CD4-positive, CD25-positive, alpha-beta regulatory T cell (primary cell): Measurements from ENCODE around the gene PSMA8. TPM values are rescaled to one million over a fixed set of nuclear protein-coding genes. Genes with fewer than 3 reads are reported as not detected.
"Not testable (repeated sequence)": the region's sequence is repeated elsewhere in the genome, so short reads cannot be mapped to it uniquely, and the experiment has no call there.

Experiments
- ATAC-seq, 2 donors: fragments of 150-1000 bp; cut with Tn5 transposase; one replicate each; pipeline ENCODE4 v1.10.0; 2021; ENCODE audit warnings: low read depth in 2 of 2, moderate number of reproducible peaks in 2 of 2, moderate library complexity in 1 of 2
- DNase-seq, 3 donors: peaks; one replicate each; pipeline versions ENCODE4 v3.0.0 to v3.0.0-alpha.2; 2012 to 2022; ENCODE audit warnings: mixed read lengths in 1 of 3
- H3K27ac ChIP-seq: one replicate; pipeline ENCODE4 v1.7.0; 2013; ENCODE audit warnings: mild to moderate bottlenecking, low read length; ENCODE audit not compliant: insufficient read depth, poor library complexity, severe bottlenecking
- H3K27me3 ChIP-seq: one replicate; pipeline ENCODE4 v1.7.0; 2013; ENCODE audit warnings: low read length; ENCODE audit not compliant: control insufficient read depth, insufficient read depth
- H3K36me3 ChIP-seq: one replicate; pipeline ENCODE4 v1.7.0; 2013; ENCODE audit warnings: mild to moderate bottlenecking, low read length, moderate library complexity; ENCODE audit not compliant: control insufficient read depth, insufficient read depth
- H3K4me1 ChIP-seq: 2 replicates; pipeline ENCODE4 v1.7.0; 2013; ENCODE audit warnings: mild to moderate bottlenecking, low read length; ENCODE audit not compliant: insufficient read depth, control insufficient read depth, poor library complexity, severe bottlenecking
- H3K4me3 ChIP-seq: one replicate; pipeline ENCODE4 v1.7.0; 2013; ENCODE audit warnings: low read depth, mild to moderate bottlenecking, low read length, moderate library complexity
- H3K9me3 ChIP-seq, 2 experiments: 1 replicate in 1 of 2; 2 replicates in 1 of 2; pipeline ENCODE4 v1.7.0; 2013; ENCODE audit warnings: low read length in 2 of 2, mild to moderate bottlenecking in 1 of 2, moderate library complexity in 1 of 2; ENCODE audit not compliant: control insufficient read depth in 2 of 2
- H3K27ac Mint-ChIP-seq, 3 donors: one replicate each; pipeline ENCODE4 v1.8.0; 2020 to 2022; ENCODE audit warnings: mild to moderate bottlenecking in 3 of 3, mixed read lengths in 3 of 3, moderate library complexity in 2 of 3
- H3K27me3 Mint-ChIP-seq: one replicate; pipeline ENCODE4 v1.8.0; 2022; ENCODE audit warnings: mild to moderate bottlenecking, mixed read lengths
- H3K36me3 Mint-ChIP-seq: one replicate; pipeline ENCODE4 v1.8.0; 2020; ENCODE audit warnings: mixed read lengths
- H3K4me1 Mint-ChIP-seq, 4 donors: one replicate each; pipeline ENCODE4 v1.8.0; 2020 to 2022; ENCODE audit warnings: mixed read lengths in 4 of 4, mild to moderate bottlenecking in 1 of 4
- H3K4me3 Mint-ChIP-seq, 4 donors: one replicate each; pipeline ENCODE4 v1.8.0; 2020 to 2022; ENCODE audit warnings: mild to moderate bottlenecking in 4 of 4, mixed read lengths in 4 of 4, moderate library complexity in 3 of 4
- H3K9me3 Mint-ChIP-seq, 7 donors: one replicate each; pipeline ENCODE4 v1.8.0; 2020 to 2022; ENCODE audit warnings: mixed read lengths in 7 of 7, mild to moderate bottlenecking in 3 of 7, moderate library complexity in 2 of 7
- polyA plus RNA-seq, 4 donors: library from polyadenylated mRNA; unstranded; fragments of 300-500 nt; fragmentation: Illumina TruSeq; gene quantifications; one replicate each; pipeline ENCODE4 v1.2.3, GENCODE V29; 2021
- total RNA-seq: library from RNA; stranded (reverse); gene quantifications from one replicate; pipeline ENCODE4 v1.2.3, GENCODE V29; 2022

The PSMA8 gene
- total and polyA plus RNA-seq, 5 donors from 2014 or later = 0.30 to 2.6 (median 1.1) TPM

GRCh38 chr18:26096852-26097251 lies 36.8 kb upstream of the PSMA8 start:
- Mint-ChIP-seq H3K27me3 (peaks cover 22% of the 10 kb centered on the region), H3K27ac (no peak overlapping the region), H3K4me1 (peaks cover 0 to 4% (median 1%) of the 10 kb centered on the region in 4 donors), H3K4me3 (no peak overlapping the region), H3K36me3 (no peaks in the 10 kb centered on the region), H3K9me3 (peaks cover 0 to 6% (median 0%) of the 10 kb centered on the region in 7 donors)
- ATAC-seq (no peak), DNase-seq (no peak)
- Histone ChIP-seq H3K27ac (no peak overlapping the region), H3K4me1 (no peaks in the 10 kb centered on the region), H3K9me3 (no peaks in the 10 kb centered on the region), H3K4me3 (no peak overlapping the region), H3K36me3 (no peaks in the 10 kb centered on the region), H3K27me3 (peaks cover 8% of the 10 kb centered on the region)

- peaks cover 0 to 6% (median 0%) of the 10 kb centered on the region in 7 donors for H3K9me3 Mint-ChIP-seq
- H3K4me3 ChIP-seq = no peak overlapping the region
- peaks cover 0 to 5% (median 2%) of the 10 kb centered on the region in 4 donors for H3K4me1 Mint-ChIP-seq
- H3K4me3 Mint-ChIP-seq = no peak overlapping the region
- no peak for ATAC-seq
- no peaks in the 10 kb centered on the region for H3K36me3 ChIP-seq
- no peaks in the 10 kb centered on the region for H3K4me1 ChIP-seq
- H3K36me3 Mint-ChIP-seq = no peaks in the 10 kb centered on the region
- H3K27me3 Mint-ChIP-seq = peaks cover 22% of the 10 kb centered on the region
- no peak overlapping the region for H3K27ac ChIP-seq
- no peak overlapping the region for H3K27ac Mint-ChIP-seq
- H3K9me3 ChIP-seq = no peaks in the 10 kb centered on the region
- DNase-seq = no peak
- peaks cover 8% of the 10 kb centered on the region for H3K27me3 ChIP-seq
These were observed 36.1 kb upstream of the PSMA8 start for GRCh38 chr18:26097563-26097962.

- Histone ChIP-seq H3K27me3 (peaks cover 2% of the 10 kb centered on the region), H3K36me3 (no peaks in the 10 kb centered on the region), H3K4me3 (no peak overlapping the region), H3K27ac (no peak overlapping the region), H3K4me1 (no peaks in the 10 kb centered on the region), H3K9me3 (no peaks in the 10 kb centered on the region)
- no peak for ATAC-seq
- DNase-seq = peak in 2 of 3 donors; percentile 14 to 50
- Mint-ChIP-seq H3K27ac (no peak overlapping the region), H3K9me3 (peaks cover 0 to 6% (median 0%) of the 10 kb centered on the region in 7 donors), H3K36me3 (no peaks in the 10 kb centered on the region), H3K4me3 (no peak overlapping the region), H3K27me3 (peaks cover 34% of the 10 kb centered on the region), H3K4me1 (peaks cover 0 to 9% (median 0%) of the 10 kb centered on the region in 4 donors)
These were observed 30.1 kb upstream of the PSMA8 start for GRCh38 chr18:26103579-26103978.

- H3K9me3 ChIP-seq = no peaks in the 10 kb centered on the region
- H3K4me3 Mint-ChIP-seq = no peak overlapping the region
- no peak overlapping the region for H3K4me3 ChIP-seq
- H3K36me3 Mint-ChIP-seq = no peaks in the 10 kb centered on the region
- no peaks in the 10 kb centered on the region for H3K36me3 ChIP-seq
- no peaks in the 10 kb centered on the region for H3K4me1 ChIP-seq
- ATAC-seq (no peak), DNase-seq (no peak)
- H3K9me3 Mint-ChIP-seq = peaks cover 0 to 6% (median 0%) of the 10 kb centered on the region in 7 donors
- peaks cover 0 to 9% (median 0%) of the 10 kb centered on the region in 4 donors for H3K4me1 Mint-ChIP-seq
- no peak overlapping the region for H3K27ac ChIP-seq
- peaks cover 34% of the 10 kb centered on the region for H3K27me3 Mint-ChIP-seq
- H3K27me3 ChIP-seq = no peaks in the 10 kb centered on the region
- no peak overlapping the region for H3K27ac Mint-ChIP-seq
These were observed 29.6 kb upstream of the PSMA8 start for GRCh38 chr18:26104035-26104434.

GRCh38 chr18:26119246-26119645 lies 14.4 kb upstream of the PSMA8 start:
- H3K9me3 ChIP-seq = no peaks in the 10 kb centered on the region

GRCh38 chr18:26121476-26121875 lies 12.2 kb upstream of the PSMA8 start:
- no peaks in the 10 kb centered on the region for H3K9me3 ChIP-seq
- H3K4me1 ChIP-seq = no peaks in the 10 kb centered on the region
- no peak overlapping the region for H3K27ac ChIP-seq
- H3K27ac Mint-ChIP-seq = no peak overlapping the region
- no peak for ATAC-seq
- no peak overlapping the region for H3K4me3 Mint-ChIP-seq
- H3K9me3 Mint-ChIP-seq = peaks cover 0 to 10% (median 6%) of the 10 kb centered on the region in 7 donors
- no peak overlapping the region for H3K4me3 ChIP-seq
- H3K36me3 Mint-ChIP-seq = peaks cover 5% of the 10 kb centered on the region
- no peak for DNase-seq
- peaks cover 8% of the 10 kb centered on the region for H3K27me3 Mint-ChIP-seq
- H3K27me3 ChIP-seq = peaks cover 8% of the 10 kb centered on the region
- H3K4me1 Mint-ChIP-seq = no peaks in the 10 kb centered on the region
- no peaks in the 10 kb centered on the region for H3K36me3 ChIP-seq

More at GRCh38 chr18:26119246-26119645, 14.4 kb upstream of the PSMA8 start:
- Mint-ChIP-seq H3K36me3 (peaks cover 5% of the 10 kb centered on the region), H3K4me1 (no peaks in the 10 kb centered on the region), H3K9me3 (peaks cover 0 to 10% (median 7%) of the 10 kb centered on the region in 7 donors), H3K27me3 (peaks cover 15% of the 10 kb centered on the region), H3K4me3 (no peak overlapping the region), H3K27ac (peak overlapping the region in 1 of 3 donors; percentile 49)
- Histone ChIP-seq H3K27ac (no peak overlapping the region), H3K4me1 (no peaks in the 10 kb centered on the region), H3K4me3 (no peak overlapping the region), H3K36me3 (no peaks in the 10 kb centered on the region), H3K27me3 (peaks cover 8% of the 10 kb centered on the region)
- DNase-seq (no peak), ATAC-seq (no peak)

- H3K27me3 Mint-ChIP-seq, H3K4me1 Mint-ChIP-seq, H3K4me3 Mint-ChIP-seq, H3K9me3 ChIP-seq, H3K36me3 Mint-ChIP-seq, H3K27ac ChIP-seq, DNase-seq, H3K36me3 ChIP-seq, H3K27ac Mint-ChIP-seq, H3K4me1 ChIP-seq, H3K27me3 ChIP-seq, ATAC-seq, H3K4me3 ChIP-seq, H3K9me3 Mint-ChIP-seq: not testable (repeated sequence)
These were observed 11.7 kb upstream of the PSMA8 start for GRCh38 chr18:26121994-26122393.

- Histone ChIP-seq H3K27me3 (no peaks in the 10 kb centered on the region), H3K4me3 (no peak overlapping the region), H3K4me1 (no peaks in the 10 kb centered on the region), H3K36me3 (no peaks in the 10 kb centered on the region), H3K27ac (no peak overlapping the region), H3K9me3 (no peaks in the 10 kb centered on the region)
- Mint-ChIP-seq H3K4me3 (no peak overlapping the region), H3K27me3 (peaks cover 13% of the 10 kb centered on the region), H3K9me3 (peaks cover 0 to 11% (median 6%) of the 10 kb centered on the region in 7 donors), H3K36me3 (no peaks in the 10 kb centered on the region), H3K27ac (no peak overlapping the region), H3K4me1 (peaks cover 0 to 2% (median under 1%) of the 10 kb centered on the region in 4 donors)
- DNase-seq (no peak), ATAC-seq (no peak)
These were observed 5.9 kb upstream of the PSMA8 start for GRCh38 chr18:26127786-26128185.
